NCI-H187 (cell line): ENCODE data around the gene RFT1.

Experiments used
- DNase-seq, 2 experiments: peaks; one replicate each; lab custom pipeline; 2025; lab: John Stamatoyannopoulos, UW

Gene RFT1

DNA sequence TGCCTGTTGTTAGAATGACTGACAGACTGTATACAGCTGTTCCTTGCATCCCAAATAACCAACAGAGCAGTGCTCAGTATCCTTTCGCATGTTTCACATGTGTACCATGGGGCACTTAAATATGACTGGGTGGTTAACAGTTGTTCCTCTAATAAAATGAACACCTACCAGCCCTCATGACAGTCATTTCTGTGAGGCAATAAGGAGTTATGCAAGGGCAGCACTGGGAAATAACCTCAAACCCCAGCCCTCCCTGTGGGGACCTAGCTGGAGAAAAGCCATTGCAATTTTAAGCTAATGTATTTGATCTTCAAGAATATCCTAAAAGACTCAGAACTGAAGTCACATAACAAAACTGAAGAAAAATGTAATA is 7.3 kb downstream of the RFT1 start:
- DNase-seq: no peak

DNA sequence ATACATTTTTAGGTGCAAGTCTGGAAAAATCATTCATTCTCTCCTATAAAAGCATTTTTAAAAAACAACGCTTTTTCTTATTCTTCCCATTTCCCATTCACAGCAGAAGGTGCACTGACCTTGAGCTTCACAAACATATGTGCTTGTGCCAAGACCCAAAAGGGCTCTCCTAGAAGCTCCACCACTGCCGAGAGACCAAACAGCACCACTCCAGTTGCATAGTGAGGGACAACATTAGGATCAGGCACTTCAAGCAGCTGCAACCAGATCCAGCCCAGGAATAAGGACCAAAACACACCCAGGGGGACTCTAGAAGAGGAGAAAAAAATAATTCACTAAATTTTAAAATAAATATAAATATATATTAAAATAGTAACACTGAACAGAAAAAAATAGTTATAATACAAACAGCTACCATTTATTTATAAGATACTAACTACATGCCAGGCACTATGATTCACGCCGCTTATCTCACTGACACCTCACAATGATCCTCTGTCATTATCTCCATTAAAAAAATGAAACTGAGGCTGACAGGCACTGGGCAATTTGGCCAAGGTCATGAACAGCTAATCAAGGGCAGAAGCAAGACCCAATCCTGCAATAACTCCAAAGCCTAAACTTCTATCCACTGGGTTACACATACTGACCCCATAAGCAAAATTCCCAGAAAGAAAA is 7.8 kb downstream of the RFT1 start:
- no peak for DNase-seq

DNA sequence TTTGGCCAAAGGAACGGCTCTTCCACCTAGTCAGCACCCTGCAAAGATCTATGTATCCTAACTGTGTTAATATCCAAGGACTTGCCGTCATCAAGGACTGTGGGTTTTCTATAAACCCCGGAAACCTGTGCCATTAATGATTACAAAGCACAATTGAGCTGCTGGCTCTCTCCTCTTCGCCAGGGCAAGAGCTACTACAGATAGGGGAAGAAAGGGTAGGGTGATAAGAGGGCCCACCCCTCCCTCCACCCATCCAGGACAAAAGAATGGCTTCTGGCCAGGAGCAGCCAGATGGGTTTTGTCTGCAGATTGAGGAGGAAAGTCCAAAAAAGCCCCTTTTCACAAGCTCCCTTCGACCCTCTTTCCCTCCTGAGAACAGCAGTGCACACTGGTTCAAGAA is 9.9 kb downstream of the RFT1 start:
- no peak for DNase-seq

DNA sequence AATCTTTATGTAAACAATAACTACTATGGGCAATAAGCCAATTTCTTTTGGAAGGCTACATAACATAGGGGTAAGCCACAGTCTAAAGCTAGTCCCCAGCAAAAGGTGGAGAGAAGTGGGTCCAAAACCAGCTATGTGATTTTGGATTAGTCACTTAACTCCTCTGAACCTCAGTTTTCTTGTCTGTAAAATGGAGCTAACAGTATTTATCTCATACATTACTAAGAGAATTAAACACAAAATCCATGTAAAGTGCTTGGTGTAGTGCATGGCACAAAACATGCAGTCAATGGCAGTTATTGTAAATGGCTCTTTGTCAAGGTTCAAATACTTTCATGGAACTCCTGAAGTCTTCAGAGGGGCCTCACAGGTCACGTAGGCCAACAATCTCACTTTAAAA is 13.3 kb downstream of the RFT1 start:
- no peak for DNase-seq

DNA sequence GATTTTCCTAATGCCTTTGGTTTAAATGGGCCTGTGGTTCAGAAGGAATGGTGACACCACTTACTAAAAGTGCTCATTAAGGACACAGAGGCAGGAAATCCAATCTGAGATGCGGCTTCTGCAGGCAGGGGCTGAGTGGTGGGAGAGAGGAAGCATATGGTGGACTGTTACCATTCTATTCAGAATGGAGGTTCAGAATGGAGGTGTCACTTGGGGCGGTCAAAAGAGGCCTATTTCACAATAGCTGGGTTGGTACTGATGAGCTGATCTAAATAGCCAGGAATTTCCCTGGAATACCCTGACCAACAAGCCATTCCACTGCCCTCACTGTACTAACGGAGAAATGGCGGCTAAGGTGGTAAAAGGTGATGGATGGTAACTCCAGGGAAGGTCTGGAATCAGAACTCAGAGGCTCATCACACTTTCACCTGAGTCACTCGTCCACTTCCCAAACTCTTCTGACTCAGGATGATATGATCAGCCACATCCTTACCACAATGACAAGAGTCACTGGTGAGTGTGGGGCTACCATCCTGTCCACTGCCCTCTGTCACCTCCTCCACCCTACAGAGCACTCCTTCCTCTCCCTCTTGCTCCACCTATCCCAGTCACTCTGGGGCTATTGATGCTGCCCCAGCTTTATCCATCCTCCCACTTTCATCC is 15.7 kb downstream of the RFT1 start:
- DNase-seq: no peak

DNA sequence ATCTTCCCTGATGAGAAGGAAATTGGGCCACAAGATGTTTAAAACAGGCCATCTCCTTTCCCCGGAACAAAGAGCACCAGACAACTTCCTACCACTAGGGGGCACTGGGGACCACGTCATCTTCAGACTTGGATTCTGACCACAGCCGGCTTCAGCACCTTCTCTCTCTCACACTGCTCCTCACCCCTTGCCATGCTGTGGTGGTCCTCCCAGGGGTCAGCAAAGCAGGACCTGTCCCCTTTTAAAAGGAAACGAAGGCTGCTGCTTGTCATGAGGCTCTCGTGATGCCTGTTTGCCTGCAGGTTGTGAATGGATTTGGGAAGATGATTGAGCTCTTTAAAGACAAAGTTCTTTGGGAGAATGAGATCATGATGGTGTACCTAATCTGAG is 16.2 kb downstream of the RFT1 start:
- peak; percentile 6 to 47 for DNase-seq

DNA sequence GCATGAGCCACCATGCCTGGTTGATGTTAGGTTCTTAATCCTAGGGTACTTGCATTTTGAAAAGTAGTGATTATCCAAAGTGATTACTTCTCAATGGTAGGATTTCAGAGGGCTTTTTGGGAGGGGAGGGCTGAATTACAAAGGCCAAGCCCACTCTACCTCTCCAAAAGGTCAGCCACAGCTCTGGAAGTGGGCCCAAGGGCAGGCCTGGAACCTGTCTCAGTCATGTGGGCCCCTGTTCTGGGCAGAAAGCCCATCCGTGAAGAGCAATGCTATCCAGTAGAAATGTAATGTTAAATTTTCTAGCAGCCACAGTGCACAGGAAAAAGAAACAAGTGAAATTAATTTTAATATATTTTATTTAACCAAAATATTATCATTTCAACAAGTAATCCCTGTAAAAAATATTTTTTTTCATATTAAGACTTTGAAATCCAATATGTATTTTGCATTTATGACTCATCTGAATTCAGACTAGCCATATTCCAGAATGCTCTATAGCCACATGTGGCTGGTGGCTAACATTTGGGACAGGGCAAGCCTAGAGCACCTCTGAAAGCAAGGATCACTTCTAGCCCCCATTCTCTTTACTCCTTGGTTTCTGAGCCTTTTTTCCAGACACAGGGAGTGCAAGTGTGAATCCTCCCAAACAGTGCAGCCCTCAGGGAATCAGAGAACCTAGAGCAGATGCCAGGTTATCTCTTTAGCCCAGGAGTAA is 16.8 kb downstream of the RFT1 start:
- no peak for DNase-seq

DNA sequence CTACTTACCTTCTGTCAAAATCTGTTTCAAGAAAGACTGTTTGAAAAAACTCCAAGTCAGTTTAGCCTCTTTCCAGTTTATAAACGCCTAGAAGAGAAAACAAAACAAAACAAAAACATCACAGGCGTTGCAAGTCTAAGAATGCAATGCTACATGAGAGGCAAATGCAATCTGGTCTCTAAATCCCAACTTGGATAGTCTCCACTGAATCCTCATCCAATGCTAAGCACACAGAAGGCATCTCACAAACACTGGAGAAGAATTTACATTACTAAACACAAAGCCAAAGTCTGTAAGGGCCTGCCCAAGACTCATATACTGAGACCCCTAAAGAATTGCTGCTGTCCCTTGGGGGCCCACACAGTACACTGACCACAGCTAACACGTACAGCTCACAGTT is 18.4 kb downstream of the RFT1 start:
- DNase-seq: no peak

DNA sequence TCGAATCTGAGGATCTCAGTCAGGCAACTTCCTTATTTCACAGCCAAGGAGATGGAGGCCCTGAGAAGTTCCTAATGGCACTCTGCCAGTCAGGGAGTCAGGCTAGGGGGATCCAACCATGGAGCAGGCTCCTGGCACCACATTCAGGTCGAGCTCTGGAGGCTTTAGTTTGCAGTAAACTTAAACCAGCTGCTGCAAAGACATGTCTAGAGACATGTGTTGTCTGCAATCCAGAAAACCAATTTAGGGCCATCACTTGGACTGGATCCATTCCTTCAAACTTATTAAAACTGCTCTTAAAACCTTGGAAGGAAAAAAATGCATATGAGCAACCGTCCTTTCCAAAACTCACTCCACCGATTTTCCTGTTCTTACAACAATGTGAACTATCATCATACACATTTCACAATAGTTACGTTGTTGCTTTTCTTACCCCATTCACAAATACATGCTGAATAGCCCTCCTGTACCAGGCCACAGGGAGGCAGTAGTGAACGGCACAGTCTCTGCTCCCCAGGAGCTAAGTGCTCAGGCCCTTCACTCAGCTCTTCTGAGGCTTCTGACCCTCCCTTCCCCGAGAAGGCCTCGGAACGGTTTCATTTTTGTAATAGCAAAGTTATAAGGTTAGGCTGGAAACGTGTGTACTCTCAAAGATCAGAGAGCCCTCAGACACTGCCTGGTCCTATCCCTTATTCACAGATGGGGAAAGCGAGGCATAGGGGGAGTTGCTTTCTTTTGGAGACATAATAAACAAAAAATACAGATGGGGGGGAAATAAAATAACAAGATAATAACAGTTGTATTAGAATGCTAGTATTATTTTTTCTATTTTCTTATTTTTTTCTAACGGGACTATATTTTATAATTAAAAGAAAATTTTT is 20.1 kb downstream of the RFT1 start:
- no peak for DNase-seq

DNA sequence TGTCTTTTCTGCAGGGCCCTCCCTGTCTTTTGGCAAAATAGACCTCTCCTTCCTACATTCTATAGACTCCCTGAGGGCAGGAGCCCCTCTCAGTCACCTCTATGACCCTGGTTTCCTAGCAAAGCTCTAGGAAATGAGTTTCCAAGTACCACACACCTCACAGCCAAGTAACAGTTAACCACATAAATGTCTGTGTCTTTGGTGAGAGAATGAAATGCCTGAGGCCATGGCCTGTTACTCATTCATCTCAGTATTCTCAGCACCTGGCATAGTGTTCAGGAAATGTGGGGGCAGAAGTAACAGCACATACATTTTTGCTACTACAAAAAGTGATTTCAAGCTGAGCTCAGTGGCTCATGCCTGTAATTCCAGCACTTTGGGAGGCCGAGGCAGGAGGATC is 21.0 kb downstream of the RFT1 start:
- no peak for DNase-seq

DNA sequence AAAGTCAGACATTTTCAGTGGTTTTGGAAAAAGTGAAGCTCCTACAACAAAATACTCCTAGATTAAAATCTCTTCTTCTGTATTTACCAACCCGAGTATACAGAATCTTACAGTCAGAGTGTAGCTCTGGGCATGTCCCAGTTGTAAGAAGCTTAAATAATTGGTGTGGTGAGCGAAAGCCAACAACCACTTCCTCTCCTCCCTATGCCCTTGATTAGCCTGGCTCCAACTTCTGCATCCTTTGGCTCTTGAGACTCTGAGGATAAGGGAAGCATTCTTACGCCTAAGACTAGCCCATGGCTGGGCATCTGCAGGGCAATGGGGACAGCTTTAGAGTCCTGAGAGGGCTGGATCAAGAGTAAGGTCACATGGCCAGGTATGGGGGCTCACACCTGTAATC is 25.5 kb downstream of the RFT1 start:
- DNase-seq: no peak

DNA sequence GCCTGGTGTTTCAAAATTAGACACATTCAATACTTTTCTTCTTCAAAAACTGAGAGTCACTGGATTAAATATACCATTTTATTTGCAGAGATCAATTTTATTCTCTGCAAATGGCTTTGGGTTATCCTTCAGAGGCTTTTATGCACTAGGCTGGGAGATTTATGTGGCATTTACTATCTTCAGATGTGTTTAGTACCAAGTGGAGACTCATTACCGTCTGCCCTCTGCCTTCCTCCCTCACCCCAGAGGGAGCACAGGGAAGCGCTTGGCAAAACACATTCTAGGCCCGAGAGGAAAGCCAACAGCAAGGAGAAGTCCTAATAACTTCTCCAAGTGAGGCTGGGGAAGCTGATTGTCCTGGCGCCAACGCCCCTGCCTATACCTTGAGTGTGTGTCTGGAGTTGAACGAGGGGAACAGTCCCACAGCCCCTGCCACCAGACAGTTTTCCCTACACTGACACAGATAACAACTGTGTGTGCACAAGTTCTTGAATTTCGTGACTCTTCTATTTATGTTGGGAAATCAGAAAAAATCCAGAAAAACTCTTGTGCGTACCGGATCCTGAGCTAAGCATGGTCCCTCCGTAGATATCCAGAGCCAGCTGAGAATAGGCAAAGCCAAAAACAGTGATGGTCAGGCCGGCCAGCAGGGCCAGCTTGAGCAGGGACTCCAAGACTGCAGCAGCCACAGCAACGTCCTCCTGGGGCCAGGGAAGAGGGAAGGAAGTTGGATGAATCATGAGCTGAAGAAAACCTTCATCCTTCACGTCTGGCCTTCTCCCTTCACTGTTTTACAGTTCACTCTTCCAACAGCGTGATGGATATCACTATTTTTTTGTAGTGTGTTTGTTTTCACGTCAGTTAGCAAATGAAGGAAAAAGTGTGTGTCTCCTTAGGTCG is 26.6 kb downstream of the RFT1 start:
- no peak for DNase-seq

DNA sequence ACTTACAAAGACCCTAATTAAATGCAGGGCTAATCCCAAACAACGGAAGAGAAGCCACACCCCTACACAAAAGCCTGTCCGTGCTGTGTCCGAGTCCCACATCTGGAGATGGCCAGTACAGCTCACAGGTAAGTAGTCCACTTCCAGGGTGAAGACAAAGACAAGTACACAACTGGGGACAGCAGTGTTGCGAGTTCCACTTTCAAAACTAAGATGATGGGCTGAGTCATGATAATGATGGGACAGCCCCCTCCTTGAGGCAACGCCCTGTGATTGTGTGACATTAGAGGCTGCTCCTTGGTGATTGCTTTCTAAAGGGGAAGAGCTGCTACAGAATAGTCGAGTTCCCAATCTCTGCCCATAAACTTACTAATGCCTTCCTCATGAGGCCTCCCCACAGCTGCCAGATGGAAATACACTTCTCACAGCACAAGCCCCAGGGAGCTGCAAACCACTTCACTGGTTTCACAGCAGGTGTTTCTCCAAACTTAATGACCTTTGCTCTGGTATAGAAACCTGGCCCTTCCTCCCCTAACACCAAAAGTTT is 27.6 kb downstream of the RFT1 start:
- no peak for DNase-seq

DNA sequence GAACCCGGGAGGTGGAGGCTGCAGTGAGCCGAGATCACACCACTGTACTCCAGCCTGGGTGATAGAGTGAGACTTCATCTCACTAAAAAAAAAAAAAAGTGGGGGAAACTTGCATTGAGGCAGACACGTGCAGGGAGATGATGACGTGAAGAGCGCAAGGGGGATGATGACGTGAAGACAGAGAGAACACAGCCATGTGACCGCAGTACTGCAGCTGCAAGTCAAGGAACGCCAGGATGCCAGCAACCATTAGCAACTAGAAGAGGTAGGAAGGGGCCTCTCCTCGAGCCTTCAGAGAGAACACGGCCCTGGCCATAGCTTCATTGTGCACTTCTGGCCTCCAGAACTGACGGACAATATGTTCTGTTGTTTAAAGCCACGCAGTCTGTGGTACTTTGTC is 28.3 kb downstream of the RFT1 start:
- no peak for DNase-seq

DNA sequence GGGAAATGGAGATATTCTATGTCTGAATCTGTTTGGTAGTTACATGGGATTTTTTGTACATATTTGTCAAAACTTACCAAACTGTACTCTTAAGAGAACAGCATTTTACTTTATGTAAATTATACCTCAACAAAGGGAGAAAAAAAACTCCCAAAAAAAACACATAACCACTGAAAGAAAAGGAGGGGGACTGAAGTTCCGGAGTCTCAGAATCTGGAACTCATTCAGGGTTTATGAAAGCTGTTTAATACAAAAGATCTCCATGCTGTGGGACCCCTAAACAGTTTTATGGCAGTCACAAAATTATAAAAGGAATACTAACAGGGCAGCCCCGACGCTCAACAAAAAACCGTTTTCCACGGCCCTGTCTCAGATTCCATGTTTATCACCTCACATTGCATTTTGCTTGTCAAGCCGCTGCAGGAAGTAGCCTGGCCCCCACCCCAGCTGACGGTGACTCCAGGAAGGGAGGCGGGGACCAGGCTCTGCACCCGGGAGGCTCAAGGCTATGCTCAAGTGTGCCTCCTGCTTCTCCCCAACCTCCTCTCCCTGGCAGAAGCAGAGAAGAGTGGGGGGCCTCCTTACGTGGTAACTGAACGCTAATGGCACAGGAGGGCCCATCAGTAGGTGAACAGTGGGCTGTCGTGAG is 29.3 kb downstream of the RFT1 start:
- DNase-seq: no peak

DNA sequence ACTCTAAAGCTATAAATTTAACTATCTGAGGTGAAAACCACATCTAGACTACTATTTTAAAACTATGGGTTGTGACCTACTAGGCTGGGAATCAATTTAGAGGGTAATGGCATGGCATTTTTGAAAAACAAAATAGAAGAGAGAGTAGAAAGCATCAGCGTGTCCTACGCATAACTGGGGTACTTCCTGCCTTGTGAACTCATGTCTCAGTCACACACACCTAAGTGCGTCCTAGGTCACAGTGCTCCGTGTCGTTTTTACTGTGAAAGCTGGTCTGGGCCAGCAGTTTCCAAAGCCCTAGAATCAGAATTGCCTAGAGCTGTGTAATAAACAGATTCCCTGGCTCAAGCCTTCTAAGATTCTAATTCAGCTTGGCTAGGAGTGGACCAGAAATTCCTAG is 32.3 kb downstream of the RFT1 start:
- DNase-seq: no peak

DNA sequence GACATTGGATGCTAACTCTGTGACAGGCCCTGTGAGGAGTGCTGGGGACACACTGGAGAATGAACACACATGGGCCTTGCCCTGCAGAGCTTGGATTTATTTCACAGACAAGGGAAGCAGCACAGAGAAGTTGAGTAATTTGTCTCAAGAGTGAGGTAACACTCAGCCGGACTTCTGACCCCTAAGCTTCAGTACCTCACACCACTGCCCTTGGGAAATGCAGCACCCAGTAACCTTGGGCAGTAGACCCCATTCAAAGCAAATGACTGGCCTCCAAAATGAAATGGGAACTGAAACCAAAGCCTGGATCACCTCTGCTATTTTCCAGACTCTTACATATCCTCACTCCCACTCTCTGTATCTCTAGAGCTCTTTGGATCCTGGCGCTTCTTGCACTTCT is 37.3 kb downstream of the RFT1 start:
- DNase-seq: no peak

DNA sequence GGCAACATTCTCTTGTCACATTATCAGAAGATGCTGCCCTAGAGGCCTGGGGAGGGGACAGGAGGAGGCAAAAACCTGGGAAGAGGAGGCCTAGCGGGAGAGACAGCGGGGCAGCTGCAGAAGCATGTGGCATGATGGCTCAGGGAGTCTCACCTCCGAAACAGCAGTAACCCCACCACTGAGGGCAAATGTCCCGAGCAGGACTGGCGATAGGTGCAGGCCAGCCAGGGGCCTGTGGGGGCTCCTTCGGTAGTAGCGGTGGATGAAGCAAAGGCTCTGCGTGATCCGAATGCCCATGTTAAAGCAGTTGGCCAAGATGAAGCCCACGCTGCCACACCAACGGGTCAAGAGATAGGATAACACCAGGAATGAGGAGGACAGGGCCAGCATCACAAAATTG is 38.0 kb downstream of the RFT1 start:
- DNase-seq: no peak

DNA sequence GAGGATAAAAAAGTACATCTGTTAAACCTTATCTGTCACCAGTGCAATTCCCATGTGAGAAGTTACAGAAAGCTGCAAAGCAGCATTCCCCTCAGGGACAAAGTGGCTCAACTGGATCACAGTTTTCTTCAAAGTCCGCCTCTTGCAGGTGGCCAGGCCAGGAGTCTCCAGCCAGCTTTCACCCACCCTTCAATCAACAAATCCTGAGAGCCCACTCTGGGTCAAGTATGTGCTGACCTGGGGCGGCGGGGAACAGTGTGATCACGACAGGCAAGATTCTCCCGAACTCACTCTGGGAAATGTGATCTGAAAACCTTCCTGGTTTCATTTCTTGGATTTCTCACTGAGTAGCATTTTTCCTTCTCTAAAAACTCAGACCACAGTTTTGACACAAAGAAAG is 39.2 kb downstream of the RFT1 start:
- DNase-seq: no peak

DNA sequence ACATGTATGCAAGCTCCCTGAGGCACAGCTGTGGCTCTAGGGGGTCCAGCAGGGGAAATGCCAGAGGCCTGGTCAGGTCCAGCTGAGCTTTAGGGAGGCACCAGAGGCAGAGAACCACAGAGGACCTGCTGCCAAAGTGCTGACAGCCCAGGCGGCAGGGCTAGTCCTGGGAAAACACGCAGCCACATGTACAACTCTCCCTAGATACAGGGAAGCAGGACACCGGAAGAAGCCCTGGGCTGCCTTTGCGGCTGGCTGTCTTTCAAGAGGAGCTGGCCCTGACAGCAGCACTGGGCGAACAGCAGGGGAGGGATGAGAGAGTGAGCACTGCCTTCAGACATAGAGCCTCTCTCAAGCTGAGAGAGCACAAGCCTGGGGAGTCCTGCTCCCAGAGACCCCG is 40.7 kb downstream of the RFT1 start:
- DNase-seq: no peak

DNA sequence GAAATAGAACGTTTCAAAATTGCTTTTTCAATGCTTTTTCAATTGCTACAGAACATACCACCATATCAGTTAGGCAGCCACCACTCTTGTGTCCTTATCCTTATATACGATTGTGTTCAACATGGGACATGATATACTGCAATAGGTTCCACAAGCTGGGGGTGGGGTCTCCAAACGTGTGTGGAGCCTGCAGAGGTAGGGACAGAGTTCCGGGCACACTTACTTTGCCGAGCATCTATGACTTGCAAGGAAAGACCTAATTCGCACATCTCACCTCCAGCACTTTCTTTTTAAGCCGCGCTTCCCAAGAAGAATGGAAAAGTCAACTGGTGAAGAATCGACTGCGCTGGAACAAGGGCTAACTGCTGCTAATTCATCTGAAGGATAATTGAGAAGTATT is 44.8 kb downstream of the RFT1 start:
- no peak for DNase-seq
